ENCODE measurements around the gene SYNCRIP. TPM values are rescaled to one million over a fixed set of nuclear protein-coding genes. Genes with fewer than 3 reads are reported as not detected.

Gene SYNCRIP
- total and polyA plus RNA-seq, 2 of the 4 experiments (the other 2 are of a cell fraction), result 50.1 to 59.3 TPM

DNA sequence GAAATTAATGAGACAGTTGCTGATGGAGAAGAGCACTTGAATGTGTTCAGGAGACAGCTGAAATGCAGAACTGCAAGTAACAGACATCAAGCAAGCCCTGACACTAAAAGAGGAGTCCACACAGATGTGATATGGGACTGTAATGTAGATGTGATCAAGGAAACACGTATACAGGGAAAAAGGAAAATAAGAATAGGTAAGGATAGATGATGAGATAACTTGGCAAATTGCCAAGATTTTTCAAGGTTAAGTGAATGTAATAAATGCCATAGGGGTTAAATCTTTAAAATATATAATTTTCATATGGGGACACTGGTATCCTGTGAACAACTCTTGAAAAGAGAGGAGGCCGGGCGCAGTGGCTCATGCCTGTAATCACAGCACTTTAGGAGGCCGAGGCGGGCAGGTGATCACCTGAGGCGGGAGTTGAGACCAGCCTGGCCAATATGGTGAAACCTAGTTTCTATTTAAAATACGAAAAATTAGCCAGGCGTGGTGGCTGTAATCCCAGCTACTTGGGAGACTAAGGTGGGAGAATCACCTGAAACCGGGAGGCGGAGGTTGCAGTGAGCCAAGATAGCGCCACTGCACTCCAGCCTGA, 41.9 kb downstream of the SYNCRIP start:
- no peaks in the 10 kb centered on the region for H3K36me3 ChIP-seq (ENCODE audit: control insufficient read depth, insufficient read depth, low read length)
- H2AK9ac ChIP-seq (replicated peaks; ENCODE audit: low read depth, low read length, poor library complexity), result no peak overlapping the region
- H2AFZ ChIP-seq (replicated peaks; ENCODE audit: low read length, poor library complexity), result no peak overlapping the region
- ATAC-seq (ENCODE audit: low read depth) (no peak), DNase-seq (no peak)
- no peak overlapping the region for H3K4me3 ChIP-seq (ENCODE audit: insufficient read depth, low read depth, low read length)
- H2BK5ac ChIP-seq (ENCODE audit: low read depth, low read length, poor library complexity, severe bottlenecking), result no peak overlapping the region
- no TSS peak for BruUV-seq (replicated peaks)
- no peak overlapping the region for H2BK15ac ChIP-seq (ENCODE audit: low read depth, low read length)
- peaks cover 8 to 19% of the 10 kb centered on the region in 2 experiments; a peak in 2 of 4 replicates for H3K79me1 ChIP-seq (ENCODE audit: low read depth in 1 of 2, low read length in 2 of 2)
- no peak overlapping the region for H3K27ac ChIP-seq (ENCODE audit: insufficient read depth, low read length)
- dilution Hi-C loops (cut with HindIII; ENCODE audit: low sequenced_read_pairs, unreplicated experiment) (no loop called here), intact Hi-C loops (cut with micrococcal nuclease) (no loop called here), in situ Hi-C loops (cut with MboI; ENCODE audit: low sequenced_read_pairs) (no loop called here)
- H4K5ac ChIP-seq (ENCODE audit: low read depth, low read length), result no peak overlapping the region
- TF ChIP-seq MAZ (IDR thresholded peaks at IDR 0.05; ENCODE audit: borderline replicate concordance, low read depth, low read length) (no peak), SMC3 (IDR thresholded peaks at IDR 0.05; ENCODE audit: low read depth, low read length) (no peak), BHLHE40 (IDR thresholded peaks at IDR 0.05; ENCODE audit: low read depth, low read length) (no peak), RCOR1 (IDR thresholded peaks at IDR 0.05; ENCODE audit: insufficient replicate concordance, low read length) (no peak), NFE2L2 (IDR thresholded peaks at IDR 0.05; ENCODE audit: low read depth, low read length) (no peak)
- TF ChIP-seq, protein P1, sequence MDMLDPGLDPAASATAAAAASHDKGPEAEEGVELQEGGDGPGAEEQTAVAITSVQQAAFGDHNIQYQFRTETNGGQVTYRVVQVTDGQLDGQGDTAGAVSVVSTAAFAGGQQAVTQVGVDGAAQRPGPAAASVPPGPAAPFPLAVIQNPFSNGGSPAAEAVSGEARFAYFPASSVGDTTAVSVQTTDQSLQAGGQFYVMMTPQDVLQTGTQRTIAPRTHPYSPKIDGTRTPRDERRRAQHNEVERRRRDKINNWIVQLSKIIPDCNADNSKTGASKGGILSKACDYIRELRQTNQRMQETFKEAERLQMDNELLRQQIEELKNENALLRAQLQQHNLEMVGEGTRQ (IDR thresholded peaks at IDR 0.05; ENCODE audit: low read depth, low read length), result no peak
- no peak overlapping the region for H3K18ac ChIP-seq (ENCODE audit: low read depth, low read length)
- ChIA-PET CTCF (no interaction called here), POLR2A (ENCODE audit: unreplicated experiment) (interaction anchor here (0.6 kb wide), 1 partner anchor 306 kb away, joined by 3 read pairs; no protein-coding TSS in a partner anchor)
- no peak overlapping the region for H2BK20ac ChIP-seq (ENCODE audit: low read depth, low read length)
- no peak overlapping the region for H3K14ac ChIP-seq (replicated peaks; ENCODE audit: low read depth, low read length)
- no peak overlapping the region for H2AK5ac ChIP-seq (ENCODE audit: low read depth, low read length)
- H3K4me2 ChIP-seq (ENCODE audit: low read depth, low read length), result no peak overlapping the region
- H3K9me1 ChIP-seq (ENCODE audit: insufficient read depth, low read length), result no peaks in the 10 kb centered on the region
- H4K8ac ChIP-seq (ENCODE audit: low read depth in 2 of 2, low read length in 2 of 2), result no peak overlapping the region
- H3K56ac ChIP-seq (ENCODE audit: extremely low read depth, insufficient read depth, low read length), result no peak overlapping the region
- H2BK120ac ChIP-seq (ENCODE audit: low read depth, low read length), result no peak overlapping the region
- H3K9ac ChIP-seq (ENCODE audit: low read depth, low read length), result no peak overlapping the region
- H3K27me3 ChIP-seq (ENCODE audit: control insufficient read depth, insufficient read depth, low read length), result no peaks in the 10 kb centered on the region
- H4K20me1 ChIP-seq (ENCODE audit: insufficient read depth, low read length), result no peaks in the 10 kb centered on the region; the same call in 1 of the 2 replicates
- WGBS, 2 experiments (ENCODE audit: extremely low coverage in 2 of 2, insufficient read length in 1 of 2), result 100% methylated on average over 2 of the region's 11 CpGs; no CpG with 5 or more reads in 1 of the 2 experiments
- no peak overlapping the region for H4K91ac ChIP-seq (ENCODE audit: insufficient read depth, low read depth, low read length)
- no peak overlapping the region for H3K23ac ChIP-seq (ENCODE audit: low read depth, low read length)
- H3K4ac ChIP-seq (ENCODE audit: low read depth, low read length), result no peak overlapping the region
- H3K4me1 ChIP-seq (ENCODE audit: control insufficient read depth, insufficient read depth, low read length), result no peaks in the 10 kb centered on the region
- no peaks in the 10 kb centered on the region for H3K9me3 ChIP-seq (ENCODE audit: control insufficient read depth, insufficient read depth, low read length)

Data from IMR-90 (cell line).